ENCODE measurements around the gene BHLHE41. TPM values are rescaled to one million over a fixed set of nuclear protein-coding genes. Genes with fewer than 3 reads are reported as not detected.

The BHLHE41 gene
- total RNA-seq, 2 donors from 2014 or later = 0.11 to 3.5 TPM

DNA sequence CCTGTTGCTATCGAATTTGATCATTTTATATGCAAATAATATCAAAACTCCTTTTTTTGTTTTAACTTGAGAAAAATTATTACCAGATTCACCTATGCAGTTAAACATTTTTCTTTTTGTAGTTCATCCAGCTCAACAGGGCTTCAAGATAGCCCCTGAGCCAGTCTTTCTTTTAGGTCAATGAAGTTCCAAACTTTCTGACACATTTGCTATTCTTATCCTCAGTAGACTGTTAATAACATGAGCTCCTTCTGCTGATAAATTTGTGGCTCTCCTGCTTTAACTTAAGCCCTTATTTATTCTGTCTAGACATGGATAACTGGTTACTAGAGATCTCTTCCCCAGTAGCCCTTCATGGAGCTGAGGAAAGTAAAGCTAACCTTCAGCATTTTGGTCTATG is 37.3 kb upstream of the BHLHE41 start:
- Mint-ChIP-seq H3K9me3 (no peaks in the 10 kb centered on the region), H3K36me3 (ENCODE audit: low read depth) (no peaks in the 10 kb centered on the region), H3K4me1 (peaks cover 3% of the 10 kb centered on the region), H3K27ac (no peak overlapping the region), H3K27me3 (ENCODE audit: insufficient read depth) (peaks cover 2% of the 10 kb centered on the region), H3K4me3 (no peak overlapping the region)
- Histone ChIP-seq H3K27me3 (ENCODE audit: control insufficient read depth, insufficient read depth, low read length, poor library complexity, severe bottlenecking) (no peaks in the 10 kb centered on the region), H3K36me3 (ENCODE audit: control insufficient read depth, insufficient read depth, low read length) (no peaks in the 10 kb centered on the region), H3K4me3 (ENCODE audit: low read length) (no peak overlapping the region), H3K27ac (ENCODE audit: low read depth, low read length) (no peak overlapping the region), H3K9me3 (ENCODE audit: control insufficient read depth, low read length) (no peaks in the 10 kb centered on the region), H3K4me1 (ENCODE audit: control insufficient read depth, insufficient read depth, low read length) (no peaks in the 10 kb centered on the region), H3K9ac (ENCODE audit: extremely low read depth, low read length, poor library complexity, severe bottlenecking) (no peak overlapping the region)
- DNase-seq = no peak
- TF ChIP-seq, protein P1, sequence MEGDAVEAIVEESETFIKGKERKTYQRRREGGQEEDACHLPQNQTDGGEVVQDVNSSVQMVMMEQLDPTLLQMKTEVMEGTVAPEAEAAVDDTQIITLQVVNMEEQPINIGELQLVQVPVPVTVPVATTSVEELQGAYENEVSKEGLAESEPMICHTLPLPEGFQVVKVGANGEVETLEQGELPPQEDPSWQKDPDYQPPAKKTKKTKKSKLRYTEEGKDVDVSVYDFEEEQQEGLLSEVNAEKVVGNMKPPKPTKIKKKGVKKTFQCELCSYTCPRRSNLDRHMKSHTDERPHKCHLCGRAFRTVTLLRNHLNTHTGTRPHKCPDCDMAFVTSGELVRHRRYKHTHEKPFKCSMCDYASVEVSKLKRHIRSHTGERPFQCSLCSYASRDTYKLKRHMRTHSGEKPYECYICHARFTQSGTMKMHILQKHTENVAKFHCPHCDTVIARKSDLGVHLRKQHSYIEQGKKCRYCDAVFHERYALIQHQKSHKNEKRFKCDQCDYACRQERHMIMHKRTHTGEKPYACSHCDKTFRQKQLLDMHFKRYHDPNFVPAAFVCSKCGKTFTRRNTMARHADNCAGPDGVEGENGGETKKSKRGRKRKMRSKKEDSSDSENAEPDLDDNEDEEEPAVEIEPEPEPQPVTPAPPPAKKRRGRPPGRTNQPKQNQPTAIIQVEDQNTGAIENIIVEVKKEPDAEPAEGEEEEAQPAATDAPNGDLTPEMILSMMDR (conservative IDR thresholded peaks at IDR 0.05) = no peak
- 78 to 89% methylated on average over 1 of the region's 1 CpG for WGBS, 2 experiments (ENCODE audit: insufficient coverage in 1 of 2, insufficient read length in 1 of 2)

DNA sequence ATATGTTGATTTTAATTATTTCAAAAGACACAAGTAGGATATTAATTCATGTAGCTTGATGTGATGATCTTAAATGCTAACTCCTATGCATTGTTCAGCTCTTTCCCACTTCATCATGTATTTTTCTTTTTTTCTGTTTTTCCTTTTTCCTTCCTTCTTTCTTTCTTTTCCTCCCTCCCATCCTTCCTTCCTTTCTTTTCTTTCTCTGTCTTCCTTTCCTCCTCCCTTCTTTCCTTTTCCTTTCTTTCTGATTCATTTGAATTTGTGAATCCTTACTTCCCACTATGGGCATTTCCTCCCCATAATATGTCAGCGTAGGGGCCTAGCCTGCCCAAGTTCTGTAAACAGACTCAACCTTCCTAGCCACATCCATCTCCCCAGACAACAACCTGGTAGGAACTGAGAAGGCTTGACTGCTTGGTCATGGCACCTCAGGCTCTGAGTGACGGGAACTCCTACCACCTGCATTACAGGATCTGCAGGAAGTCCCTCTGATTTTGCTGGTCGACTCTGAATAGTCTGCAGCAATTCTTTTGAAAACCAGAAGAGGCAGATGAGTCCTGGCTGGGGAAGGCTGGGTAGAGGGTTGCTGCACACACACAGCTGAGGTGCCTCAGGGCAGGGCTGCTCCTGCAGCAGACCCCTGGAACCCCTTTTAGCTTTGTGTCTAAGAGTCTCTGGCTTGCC is 33.4 kb upstream of the BHLHE41 start:
- Mint-ChIP-seq H3K27ac (no peak overlapping the region), H3K4me3 (no peak overlapping the region), H3K36me3 (ENCODE audit: low read depth) (no peaks in the 10 kb centered on the region), H3K4me1 (peaks cover 15% of the 10 kb centered on the region), H3K27me3 (ENCODE audit: insufficient read depth) (peaks cover 2% of the 10 kb centered on the region), H3K9me3 (no peaks in the 10 kb centered on the region)
- H3K27me3 ChIP-seq (ENCODE audit: control insufficient read depth, insufficient read depth, low read length, poor library complexity, severe bottlenecking) = no peaks in the 10 kb centered on the region
- TF ChIP-seq, protein P1 (conservative IDR thresholded peaks at IDR 0.05) = peak; percentile 66
- H3K36me3 ChIP-seq (ENCODE audit: control insufficient read depth, insufficient read depth, low read length) = no peaks in the 10 kb centered on the region
- H3K4me1 ChIP-seq (ENCODE audit: control insufficient read depth, insufficient read depth, low read length) = no peaks in the 10 kb centered on the region
- H3K27ac ChIP-seq (ENCODE audit: low read depth, low read length) = no peak overlapping the region
- DNase-seq = peak; percentile 82
- no peak overlapping the region for H3K4me3 ChIP-seq (ENCODE audit: low read length)
- WGBS, 2 experiments (ENCODE audit: insufficient coverage in 1 of 2, insufficient read length in 1 of 2) = 57 to 85% methylated on average over 1 to 3 of the region's 3 CpGs
- no peaks in the 10 kb centered on the region for H3K9me3 ChIP-seq (ENCODE audit: control insufficient read depth, low read length)
- H3K9ac ChIP-seq (ENCODE audit: extremely low read depth, low read length, poor library complexity, severe bottlenecking) = no peak overlapping the region

DNA sequence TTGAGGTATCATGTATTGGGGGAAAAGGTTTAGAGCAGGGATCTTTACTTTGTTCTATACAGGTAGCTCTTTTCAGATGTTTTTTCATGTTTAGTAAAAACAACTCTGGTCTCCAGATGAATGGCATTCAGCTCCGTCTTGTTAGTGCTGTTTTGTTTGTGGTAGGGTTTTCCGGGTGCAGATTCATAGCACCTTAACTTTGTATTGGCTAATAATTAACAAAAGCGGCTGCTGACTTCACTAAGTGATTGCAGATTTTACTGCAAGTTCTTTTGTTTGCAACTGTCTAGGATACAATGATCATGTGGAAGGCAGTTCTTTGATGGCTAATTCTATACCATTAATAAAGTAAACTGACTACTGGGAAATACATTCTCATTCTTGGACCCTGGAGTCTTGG is 32.2 kb upstream of the BHLHE41 start:
- Histone ChIP-seq H3K36me3 (ENCODE audit: control insufficient read depth, insufficient read depth, low read length) (no peaks in the 10 kb centered on the region), H3K27me3 (ENCODE audit: control insufficient read depth, insufficient read depth, low read length, poor library complexity, severe bottlenecking) (no peaks in the 10 kb centered on the region), H3K4me3 (ENCODE audit: low read length) (no peak overlapping the region), H3K4me1 (ENCODE audit: control insufficient read depth, insufficient read depth, low read length) (no peaks in the 10 kb centered on the region), H3K9ac (ENCODE audit: extremely low read depth, low read length, poor library complexity, severe bottlenecking) (no peak overlapping the region), H3K27ac (ENCODE audit: low read depth, low read length) (no peak overlapping the region), H3K9me3 (ENCODE audit: control insufficient read depth, low read length) (no peaks in the 10 kb centered on the region)
- H3K4me3 Mint-ChIP-seq = no peak overlapping the region
- TF ChIP-seq, protein P1 (conservative IDR thresholded peaks at IDR 0.05) = no peak
- H3K4me1 Mint-ChIP-seq = peaks cover 21% of the 10 kb centered on the region
- no peak overlapping the region for H3K27ac Mint-ChIP-seq
- no peaks in the 10 kb centered on the region for H3K9me3 Mint-ChIP-seq
- no peaks in the 10 kb centered on the region for H3K36me3 Mint-ChIP-seq (ENCODE audit: low read depth)
- 60% methylated on average over 3 of the region's 3 CpGs; no CpG with 5 or more reads in 1 of the 2 experiments for WGBS, 2 experiments (ENCODE audit: insufficient coverage in 1 of 2, insufficient read length in 1 of 2)
- H3K27me3 Mint-ChIP-seq (ENCODE audit: insufficient read depth) = peaks cover 2% of the 10 kb centered on the region
- no peak for DNase-seq

Measured in endodermal cell (in vitro differentiated cells).